LNCAP (cell line): Measurements from ENCODE around the gene TIGD2.

ENCODE experiments used
- TF ChIP-seq, protein P1 (sequence below): fragments of 450-650 bp; IDR thresholded peaks from 2 replicates; pipeline ENCODE4 v1.5.1; 2017; ENCODE audit warnings: mild to moderate bottlenecking

Gene TIGD2

DNA sequence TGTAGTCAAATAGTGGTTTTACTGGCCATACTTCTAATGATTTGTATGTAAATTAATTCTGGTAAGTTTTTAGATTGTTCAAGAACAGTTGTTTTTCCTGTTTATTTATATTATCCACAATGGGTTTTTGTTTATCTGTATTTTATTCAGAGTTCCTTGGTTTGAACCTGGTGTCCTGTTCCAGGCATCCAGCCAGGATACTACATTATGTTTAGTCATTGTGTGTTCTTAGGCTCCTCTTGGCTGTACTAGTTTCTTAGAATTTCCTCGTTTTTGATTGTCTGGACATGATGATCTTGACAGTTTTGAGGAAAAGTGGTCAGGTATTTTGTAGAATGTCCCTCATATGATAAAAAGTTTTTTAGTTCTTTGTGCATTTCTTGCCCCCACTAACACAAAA, 7.8 kb downstream of the TIGD2 start:
- TF ChIP-seq, protein P1, sequence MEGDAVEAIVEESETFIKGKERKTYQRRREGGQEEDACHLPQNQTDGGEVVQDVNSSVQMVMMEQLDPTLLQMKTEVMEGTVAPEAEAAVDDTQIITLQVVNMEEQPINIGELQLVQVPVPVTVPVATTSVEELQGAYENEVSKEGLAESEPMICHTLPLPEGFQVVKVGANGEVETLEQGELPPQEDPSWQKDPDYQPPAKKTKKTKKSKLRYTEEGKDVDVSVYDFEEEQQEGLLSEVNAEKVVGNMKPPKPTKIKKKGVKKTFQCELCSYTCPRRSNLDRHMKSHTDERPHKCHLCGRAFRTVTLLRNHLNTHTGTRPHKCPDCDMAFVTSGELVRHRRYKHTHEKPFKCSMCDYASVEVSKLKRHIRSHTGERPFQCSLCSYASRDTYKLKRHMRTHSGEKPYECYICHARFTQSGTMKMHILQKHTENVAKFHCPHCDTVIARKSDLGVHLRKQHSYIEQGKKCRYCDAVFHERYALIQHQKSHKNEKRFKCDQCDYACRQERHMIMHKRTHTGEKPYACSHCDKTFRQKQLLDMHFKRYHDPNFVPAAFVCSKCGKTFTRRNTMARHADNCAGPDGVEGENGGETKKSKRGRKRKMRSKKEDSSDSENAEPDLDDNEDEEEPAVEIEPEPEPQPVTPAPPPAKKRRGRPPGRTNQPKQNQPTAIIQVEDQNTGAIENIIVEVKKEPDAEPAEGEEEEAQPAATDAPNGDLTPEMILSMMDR: no peak

DNA sequence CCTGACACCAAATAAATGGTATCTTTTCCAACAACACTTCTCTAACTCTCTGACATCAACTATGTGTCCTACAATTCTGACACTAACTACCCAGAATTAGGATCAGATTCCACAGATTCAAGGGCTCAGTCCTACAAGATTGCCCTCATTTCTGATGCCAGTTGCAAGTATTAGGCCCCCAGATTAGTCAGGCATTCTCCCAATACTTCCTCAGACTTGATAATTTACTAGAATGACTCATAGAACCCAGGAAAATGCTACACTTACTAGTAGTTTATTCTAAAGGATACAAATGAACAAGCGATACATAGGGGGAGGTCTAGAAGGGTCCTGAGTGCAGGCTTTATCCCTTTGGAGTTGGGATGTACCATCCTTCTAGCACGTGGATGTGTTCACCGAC, 8.5 kb downstream of the TIGD2 start:
- TF ChIP-seq, protein P1: no peak

DNA sequence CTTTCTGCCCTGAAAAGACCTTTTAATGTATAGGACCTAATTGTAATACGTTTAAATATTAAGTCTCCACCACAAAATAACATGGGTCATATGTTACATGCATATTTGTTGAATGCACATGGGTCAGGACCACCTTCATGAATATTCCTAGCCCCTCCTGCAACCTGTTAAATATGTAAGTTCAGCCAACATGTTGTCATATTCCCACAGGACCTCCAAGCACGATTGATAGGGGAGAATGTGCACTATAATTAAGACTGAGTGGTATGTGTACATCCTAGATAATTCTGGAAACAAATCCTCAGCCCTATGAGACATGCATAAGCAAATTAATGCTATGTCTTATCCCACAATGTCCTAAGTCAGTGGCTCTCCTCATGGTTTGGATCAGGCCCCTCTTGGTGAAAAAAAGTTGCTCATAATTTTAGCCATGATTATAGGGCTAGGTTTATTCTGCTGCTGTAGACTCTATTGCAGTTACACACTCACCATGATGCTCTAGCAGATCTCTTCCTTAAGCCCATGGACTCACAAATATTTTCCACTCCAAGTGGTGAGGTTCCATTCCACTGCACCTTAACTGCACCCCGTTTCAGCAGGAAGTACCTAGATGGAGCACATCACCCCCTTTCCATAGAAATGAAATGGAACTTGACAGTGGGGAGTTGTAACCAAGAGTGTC, 10.2 kb downstream of the TIGD2 start:
- TF ChIP-seq, protein P1: no peak

DNA sequence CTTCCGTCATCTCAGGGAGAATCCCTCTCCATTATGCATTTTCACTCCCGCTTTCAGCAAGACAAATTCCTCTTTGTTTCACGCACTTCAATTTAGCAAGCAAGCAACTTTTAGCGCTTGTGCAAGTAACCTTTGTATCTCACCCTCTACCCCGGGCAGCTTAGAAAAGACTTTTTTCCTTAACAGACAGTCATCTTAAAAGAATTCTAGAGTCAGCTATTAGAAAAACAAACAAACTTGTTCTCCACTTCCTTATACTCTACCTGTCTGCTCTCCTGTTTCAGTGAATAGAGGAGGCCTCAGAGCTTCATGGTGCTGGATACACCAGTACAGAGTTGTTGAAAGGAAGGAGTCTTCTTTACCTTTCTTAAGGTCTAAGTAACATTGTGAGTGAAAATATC, 12.1 kb downstream of the TIGD2 start:
- TF ChIP-seq, protein P1: no peak

DNA sequence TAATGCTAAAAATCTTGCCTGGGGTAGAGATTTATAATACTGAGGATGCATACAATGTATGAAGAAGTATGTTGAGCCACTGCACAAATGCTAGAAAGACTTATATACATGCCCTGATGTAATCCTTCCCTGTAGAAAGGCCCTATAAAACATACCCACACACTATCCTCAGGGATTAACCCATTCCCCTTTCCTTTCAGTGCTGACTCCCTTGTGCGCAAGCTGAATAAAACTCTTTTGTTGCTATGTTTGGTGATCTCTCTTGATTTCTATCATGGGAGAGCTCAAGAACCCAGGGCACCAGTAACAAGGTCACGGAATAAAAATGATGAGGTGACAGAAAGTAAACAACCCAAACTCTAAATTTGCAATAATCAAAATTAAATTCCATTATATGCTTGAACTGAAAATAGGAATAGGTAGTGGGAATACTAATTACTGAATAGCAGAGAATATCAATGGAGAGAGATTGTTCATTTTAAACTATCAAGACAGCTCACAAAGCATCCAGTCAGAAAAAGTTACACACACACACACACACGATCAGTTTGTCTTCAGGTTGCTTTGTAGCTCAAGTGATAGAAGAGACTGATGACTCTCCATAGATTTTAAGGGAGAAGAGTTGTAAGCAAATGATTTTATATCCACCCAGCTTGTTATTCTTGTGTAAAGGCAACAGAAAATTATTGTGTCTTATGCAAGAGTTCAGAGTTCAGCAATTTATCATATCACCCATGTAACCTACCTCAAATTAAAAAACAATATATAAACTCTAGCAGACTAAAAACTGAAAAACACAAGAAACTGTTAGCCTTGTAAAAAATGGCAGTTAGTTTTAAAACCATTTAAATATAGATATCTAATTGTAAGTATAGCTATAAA, 14.8 kb downstream of the TIGD2 start:
- TF ChIP-seq, protein P1: no peak

DNA sequence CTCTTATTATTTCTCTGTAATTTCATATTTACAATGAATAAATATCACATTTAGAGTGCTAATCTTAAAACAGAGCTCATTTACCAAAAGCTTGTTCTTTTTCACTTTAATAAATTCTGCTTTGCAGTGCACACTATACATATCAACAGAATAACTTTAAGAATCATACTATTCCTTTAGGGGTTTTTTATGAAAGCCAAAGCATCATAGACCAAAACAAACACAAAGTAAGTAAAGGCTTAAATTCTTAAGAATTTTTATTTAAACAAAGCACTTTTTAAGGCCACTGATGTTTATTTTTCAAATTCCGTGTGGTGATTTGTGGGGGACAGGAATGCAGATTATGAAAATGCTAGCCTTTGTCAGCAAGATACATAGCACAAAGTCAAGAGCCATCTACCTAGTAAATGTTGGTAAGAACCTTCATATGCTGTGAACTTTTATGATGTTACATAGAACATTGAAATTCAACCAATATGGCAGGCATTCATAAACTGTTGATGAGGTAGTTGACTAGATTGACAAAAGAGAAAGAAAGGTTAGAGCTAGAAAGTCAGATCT, 17.8 kb downstream of the TIGD2 start:
- TF ChIP-seq, protein P1: no peak

DNA sequence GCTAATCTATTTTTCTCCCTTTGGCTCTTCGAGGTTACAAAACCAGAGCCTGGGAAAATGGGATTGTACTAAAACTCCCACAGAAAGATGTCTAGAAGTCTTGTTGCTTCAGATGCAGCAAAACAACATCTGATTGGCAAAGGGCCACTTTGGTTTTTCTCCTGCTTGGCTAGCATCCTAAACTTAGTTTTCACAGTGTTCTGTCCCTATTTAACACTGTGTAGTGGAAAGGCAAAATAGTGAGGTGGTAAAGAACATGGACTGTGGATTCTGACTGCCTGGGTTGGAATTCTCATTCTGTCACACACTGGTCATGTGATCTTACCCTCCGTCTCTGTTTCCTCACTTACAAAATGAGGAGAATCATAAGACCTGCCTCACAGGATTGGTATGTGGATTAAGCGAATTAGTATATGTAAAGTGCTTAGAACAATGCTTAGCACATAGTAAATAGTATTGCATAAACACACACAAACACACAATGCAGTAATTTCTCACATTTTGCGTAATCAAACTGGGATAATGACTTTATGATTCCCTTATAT, 23.5 kb downstream of the TIGD2 start:
- TF ChIP-seq, protein P1: no peak
